ENCODE results near the gene KRTAP10-6. TPM values are rescaled to one million over a fixed set of nuclear protein-coding genes. Genes with fewer than 3 reads are reported as not detected.
"Not testable (repeated sequence)": the region's sequence is repeated elsewhere in the genome, so short reads cannot be mapped to it uniquely, and the experiment has no call there.

KRTAP10-6 gene
- total RNA-seq, 1 experiment from 2014 or later: not detected

DNA sequence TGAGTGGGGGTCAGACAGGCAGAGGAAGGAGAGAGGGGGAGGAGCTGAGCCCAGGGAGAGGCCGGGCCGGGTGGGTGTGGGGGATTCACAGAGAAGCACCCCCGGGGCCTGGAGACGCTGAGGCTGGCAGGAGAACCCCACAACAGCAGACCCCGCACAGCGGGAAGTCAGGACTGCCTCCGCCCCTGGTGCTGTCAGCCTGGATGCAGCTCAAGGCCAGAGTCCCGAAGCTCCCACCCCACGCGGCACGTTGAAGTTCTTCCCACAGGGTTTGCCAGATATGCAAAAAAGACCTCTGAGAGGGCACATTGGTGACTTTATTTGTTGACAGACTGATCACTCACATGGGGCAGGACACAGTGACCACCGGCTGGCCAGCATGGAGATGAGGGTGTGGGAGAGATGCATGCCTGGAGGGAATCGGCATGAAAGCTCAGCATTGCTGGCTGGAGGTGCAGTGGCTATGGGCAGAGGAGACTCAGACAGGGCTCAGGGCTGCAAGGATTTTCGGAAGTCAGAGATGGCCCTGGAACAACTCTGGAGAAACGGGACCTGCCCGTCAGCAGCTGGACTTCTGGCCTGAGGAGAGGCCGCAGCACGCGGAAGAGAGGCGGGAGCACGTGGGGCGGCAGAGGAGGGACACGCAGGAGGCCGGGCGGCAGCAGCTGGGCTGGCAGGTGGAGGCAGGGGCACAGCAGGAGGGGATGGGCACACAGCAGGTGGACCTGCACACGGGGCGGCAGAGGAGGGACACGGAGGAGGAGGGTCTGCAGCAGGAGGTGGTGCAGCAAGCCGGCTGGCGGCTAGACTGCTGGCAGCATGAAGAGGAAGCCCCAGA, 34.6 kb downstream of the KRTAP10-6 start:
- H3K9me3 ChIP-seq (replicated peaks): no peaks in the 10 kb centered on the region
- peaks cover 10% of the 10 kb centered on the region; the same call in 1 of the 2 replicates for H3K27me3 ChIP-seq (replicated peaks)
- no peak overlapping the region for H3K4me3 ChIP-seq
- no peaks in the 10 kb centered on the region for H3K36me3 ChIP-seq
- no peak overlapping the region for H3K27ac ChIP-seq
- H3K4me1 ChIP-seq (replicated peaks): no peaks in the 10 kb centered on the region
- no peak for DNase-seq (ENCODE audit: low read depth in 1 of 2, low spot score in 2 of 2)

GRCh38 chr21:44556879-44557278, 35.4 kb downstream of the KRTAP10-6 start:
- H3K9me3 ChIP-seq (replicated peaks): no peaks in the 10 kb centered on the region
- H3K4me1 ChIP-seq (replicated peaks): no peaks in the 10 kb centered on the region
- H3K4me3 ChIP-seq: no peak overlapping the region
- no peak overlapping the region for H3K27ac ChIP-seq
- peaks cover 10% of the 10 kb centered on the region; the same call in 1 of the 2 replicates for H3K27me3 ChIP-seq (replicated peaks)
- no peak for DNase-seq (ENCODE audit: low read depth in 1 of 2, low spot score in 2 of 2)
- H3K36me3 ChIP-seq: no peaks in the 10 kb centered on the region

- Histone ChIP-seq H3K36me3 (no peaks in the 10 kb centered on the region), H3K27ac (no peak overlapping the region), H3K4me1 (replicated peaks) (no peaks in the 10 kb centered on the region), H3K9me3 (replicated peaks) (no peaks in the 10 kb centered on the region), H3K27me3 (replicated peaks) (peaks cover 10% of the 10 kb centered on the region; the same call in 1 of the 2 replicates), H3K4me3 (no peak overlapping the region)
- no peak for DNase-seq (ENCODE audit: low read depth in 1 of 2, low spot score in 2 of 2)
These were observed 37.0 kb downstream of the KRTAP10-6 start for GRCh38 chr21:44555200-44555875.

GRCh38 chr21:44552681-44553080, 39.6 kb downstream of the KRTAP10-6 start:
- Histone ChIP-seq H3K4me1 (replicated peaks) (no peaks in the 10 kb centered on the region), H3K27ac (no peak overlapping the region), H3K36me3 (no peaks in the 10 kb centered on the region), H3K9me3 (replicated peaks) (no peaks in the 10 kb centered on the region), H3K4me3 (no peak overlapping the region), H3K27me3 (replicated peaks) (peaks cover 13% of the 10 kb centered on the region; the same call in 1 of the 2 replicates)
- DNase-seq (ENCODE audit: low read depth in 1 of 2, low spot score in 2 of 2): no peak

GRCh38 chr21:44552136-44552535, 40.2 kb downstream of the KRTAP10-6 start:
- Histone ChIP-seq H3K4me3 (no peak overlapping the region), H3K27ac (no peak overlapping the region), H3K27me3 (replicated peaks) (peaks cover 13% of the 10 kb centered on the region), H3K4me1 (replicated peaks) (no peaks in the 10 kb centered on the region), H3K9me3 (replicated peaks) (no peaks in the 10 kb centered on the region), H3K36me3 (no peaks in the 10 kb centered on the region)
- no peak for DNase-seq (ENCODE audit: low read depth in 1 of 2, low spot score in 2 of 2)

DNA sequence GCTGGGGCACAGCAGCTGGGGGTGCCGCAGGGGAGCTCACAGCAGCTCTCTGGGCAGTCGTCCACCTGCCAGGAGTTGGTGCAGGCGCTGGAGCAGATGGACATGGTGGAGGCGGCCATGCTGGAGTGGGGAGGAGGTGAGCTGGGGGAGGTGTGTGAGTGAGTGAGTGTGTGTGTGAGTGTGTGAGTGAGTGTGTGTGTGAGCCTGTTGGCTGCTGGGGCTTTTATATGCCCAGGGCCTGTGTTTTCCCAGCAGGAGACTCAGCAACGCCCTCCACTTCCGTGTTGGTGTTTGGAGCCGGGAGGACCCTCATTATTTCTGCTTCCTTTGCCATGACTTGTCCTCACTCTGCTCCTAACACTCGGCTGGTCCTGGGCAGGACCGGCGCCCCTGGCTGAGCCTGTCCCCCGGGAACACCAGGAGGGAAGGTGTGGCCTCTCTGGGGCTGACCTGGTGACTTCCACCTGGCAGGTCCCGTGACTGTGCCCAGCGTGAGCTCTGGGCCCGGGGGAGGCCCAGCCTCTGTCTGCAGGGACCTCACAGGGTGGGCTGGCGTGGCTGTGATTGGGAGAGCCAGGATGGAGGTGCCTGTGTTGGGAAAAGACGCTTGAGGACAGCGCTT, 40.9 kb downstream of the KRTAP10-6 start, which contains the start of gene KRTAP10-2:
Gene KRTAP10-2 (minus strand): TSS at position 166 of the 622 bp plus-strand sequence. CDS start 47 bp downstream, at position 119.
- Histone ChIP-seq H3K4me1 (replicated peaks) (no peaks in the 10 kb centered on the region), H3K27ac (no peak within 1 kb of the TSS), H3K9me3 (replicated peaks) (peaks cover 2% of the 10 kb centered on the region; the same call in 1 of the 2 replicates), H3K36me3 (no peaks in the 10 kb centered on the region), H3K4me3 (no peak within 1 kb of the TSS), H3K27me3 (replicated peaks) (peaks cover 13% of the 10 kb centered on the region)
- DNase-seq (ENCODE audit: low read depth in 1 of 2, low spot score in 2 of 2): no peak

DNA sequence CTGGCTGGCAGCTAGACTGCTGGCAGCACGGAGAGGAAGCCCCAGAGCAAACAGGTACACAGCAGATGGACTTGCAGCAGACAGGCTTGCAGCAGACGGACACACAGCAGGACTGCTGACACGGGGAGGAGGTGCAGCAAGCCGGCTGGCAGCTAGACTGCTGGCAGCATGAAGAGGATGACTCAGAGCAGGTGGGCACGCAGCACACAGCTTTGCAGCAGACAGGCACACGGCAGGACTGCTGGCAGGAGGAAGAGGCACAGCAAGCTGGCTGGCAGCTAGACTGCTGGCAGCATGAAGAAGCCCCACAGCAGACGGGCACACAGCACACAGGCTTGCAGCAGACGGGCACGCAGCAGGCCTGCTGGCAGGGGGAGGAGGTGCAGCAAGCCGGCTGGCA, 41.5 kb downstream of the KRTAP10-6 start:
- no peak for DNase-seq (ENCODE audit: low read depth in 1 of 2, low spot score in 2 of 2)
- Histone ChIP-seq H3K27ac (no peak overlapping the region), H3K4me3 (no peak overlapping the region), H3K4me1 (replicated peaks) (no peaks in the 10 kb centered on the region), H3K36me3 (no peaks in the 10 kb centered on the region), H3K9me3 (replicated peaks) (peaks cover 2% of the 10 kb centered on the region; the same call in 1 of the 2 replicates), H3K27me3 (replicated peaks) (peaks cover 13% of the 10 kb centered on the region)

GRCh38 chr21:44550285-44550684, 42.0 kb downstream of the KRTAP10-6 start:
- H3K36me3 ChIP-seq; H3K27ac ChIP-seq; DNase-seq (ENCODE audit: low read depth in 1 of 2, low spot score in 2 of 2); H3K9me3 ChIP-seq (replicated peaks); H3K4me1 ChIP-seq (replicated peaks); H3K4me3 ChIP-seq: not testable (repeated sequence)
- H3K27me3 ChIP-seq (replicated peaks): peaks cover 13% of the 10 kb centered on the region

- no peak overlapping the region for H3K4me3 ChIP-seq
- H3K4me1 ChIP-seq (replicated peaks): no peaks in the 10 kb centered on the region
- peaks cover 2% of the 10 kb centered on the region; the same call in 1 of the 2 replicates for H3K9me3 ChIP-seq (replicated peaks)
- H3K27me3 ChIP-seq (replicated peaks): peaks cover 9% of the 10 kb centered on the region
- no peaks in the 10 kb centered on the region for H3K36me3 ChIP-seq
- no peak for DNase-seq (ENCODE audit: low read depth in 1 of 2, low spot score in 2 of 2)
- H3K27ac ChIP-seq: no peak overlapping the region
These were observed 42.6 kb downstream of the KRTAP10-6 start for GRCh38 chr21:44549525-44550211.

GRCh38 chr21:44548922-44549321, 43.4 kb downstream of the KRTAP10-6 start:
- Histone ChIP-seq H3K27me3 (replicated peaks) (peaks cover 3% of the 10 kb centered on the region; the same call in 1 of the 2 replicates), H3K4me3 (no peak overlapping the region), H3K9me3 (replicated peaks) (peaks cover 2% of the 10 kb centered on the region; the same call in 1 of the 2 replicates), H3K36me3 (no peaks in the 10 kb centered on the region), H3K4me1 (replicated peaks) (no peaks in the 10 kb centered on the region), H3K27ac (no peak overlapping the region)
- no peak for DNase-seq (ENCODE audit: low read depth in 1 of 2, low spot score in 2 of 2)

DNA sequence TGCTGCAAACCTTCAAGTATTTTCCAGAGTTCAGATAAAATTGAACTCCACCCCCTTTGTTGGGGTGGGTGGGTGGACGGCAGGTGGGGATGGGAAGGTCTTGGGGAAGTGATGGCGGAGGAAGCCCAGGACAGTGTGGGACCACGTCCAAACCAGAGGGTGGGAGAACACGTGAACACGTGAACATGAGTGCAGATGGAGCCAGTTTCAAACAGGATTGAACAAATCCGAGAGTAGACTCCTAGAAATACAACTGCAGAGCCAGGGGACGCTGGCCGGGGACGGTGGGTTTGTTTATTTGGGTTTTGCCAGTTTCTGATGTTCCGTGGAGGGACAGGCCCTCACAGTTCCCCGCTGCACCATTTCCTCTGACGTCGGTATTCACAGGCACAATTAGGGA, 43.9 kb downstream of the KRTAP10-6 start:
- no peak overlapping the region for H3K4me3 ChIP-seq
- no peak overlapping the region for H3K27ac ChIP-seq
- no peaks in the 10 kb centered on the region for H3K36me3 ChIP-seq
- peaks cover 3% of the 10 kb centered on the region; the same call in 1 of the 2 replicates for H3K27me3 ChIP-seq (replicated peaks)
- H3K4me1 ChIP-seq (replicated peaks): no peaks in the 10 kb centered on the region
- DNase-seq (ENCODE audit: low read depth in 1 of 2, low spot score in 2 of 2): no peak
- peaks cover 2% of the 10 kb centered on the region; the same call in 1 of the 2 replicates for H3K9me3 ChIP-seq (replicated peaks)

DNA sequence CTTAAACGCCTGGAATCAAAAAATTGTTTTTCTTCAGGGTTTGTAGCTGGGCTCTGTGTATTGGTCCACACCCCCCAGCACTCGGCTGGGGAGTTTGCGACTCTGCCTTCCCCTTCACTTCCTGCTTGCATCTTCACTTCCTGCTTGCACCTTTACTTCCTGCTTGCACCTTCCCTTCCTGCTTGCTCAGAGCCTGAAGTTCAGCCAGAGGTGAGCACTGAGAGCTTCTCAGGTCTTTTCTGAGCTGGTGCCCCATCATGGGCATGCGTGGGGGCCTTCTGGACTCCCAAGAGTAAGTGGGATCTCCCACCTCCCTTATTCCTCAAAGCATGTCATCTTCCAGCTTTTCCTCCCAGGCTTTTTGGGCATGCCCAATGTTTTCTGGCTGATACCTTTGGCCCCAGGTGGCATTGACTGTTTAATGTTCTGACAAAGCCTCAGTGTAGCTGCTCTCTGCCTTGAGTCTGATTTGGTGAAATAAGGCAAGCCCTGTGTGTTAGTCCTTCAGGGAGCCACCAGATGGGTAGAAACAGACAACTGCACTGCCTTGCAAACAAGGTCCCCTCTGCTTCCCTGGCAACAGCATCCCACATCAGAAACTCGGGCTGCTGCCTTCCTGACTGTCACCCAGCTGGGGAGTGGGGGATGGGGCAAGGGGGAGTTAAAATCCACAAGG, 44.5 kb downstream of the KRTAP10-6 start:
- peaks cover 3% of the 10 kb centered on the region; the same call in 1 of the 2 replicates for H3K27me3 ChIP-seq (replicated peaks)
- DNase-seq (ENCODE audit: low read depth in 1 of 2, low spot score in 2 of 2): no peak
- no peaks in the 10 kb centered on the region for H3K36me3 ChIP-seq

GRCh38 chr21:44544566-44544965, 47.7 kb downstream of the KRTAP10-6 start:
- Histone ChIP-seq H3K36me3 (no peaks in the 10 kb centered on the region), H3K27me3 (replicated peaks) (peaks cover 3% of the 10 kb centered on the region; the same call in 1 of the 2 replicates)

More for the DNA sequence above, 44.5 kb downstream of the KRTAP10-6 start:
- Histone ChIP-seq H3K9me3 (replicated peaks) (peaks cover 2% of the 10 kb centered on the region; the same call in 1 of the 2 replicates), H3K4me1 (replicated peaks) (no peaks in the 10 kb centered on the region), H3K27ac (no peak overlapping the region), H3K4me3 (no peak overlapping the region)

More at GRCh38 chr21:44544566-44544965, 47.7 kb downstream of the KRTAP10-6 start:
- no peak overlapping the region for H3K4me3 ChIP-seq
- H3K9me3 ChIP-seq (replicated peaks): peaks cover 2% of the 10 kb centered on the region; the same call in 1 of the 2 replicates
- no peak overlapping the region for H3K27ac ChIP-seq
- no peaks in the 10 kb centered on the region for H3K4me1 ChIP-seq (replicated peaks)
- no peak for DNase-seq (ENCODE audit: low read depth in 1 of 2, low spot score in 2 of 2)
